ACC112 (cell line): ENCODE results near the gene SLC7A11.
A peak's percentile ranks its signal among the peaks of the same experiment; 100 is the strongest.

ENCODE experiments used
- H2AFZ ChIP-seq: fragments of 200-600 bp; sonication (generic); one replicate; pipeline ENCODE4 v1.6.0; 2017; ENCODE audit warnings: antibody characterized with exemption, low read length; ENCODE audit not compliant: unreplicated experiment
- H3K27ac ChIP-seq: fragments of 200-600 bp; sonication (generic); 2 replicates; pipeline ENCODE4 v1.5.1; 2014; ENCODE audit warnings: low read depth, mild to moderate bottlenecking, antibody characterized with exemption, low read length, moderate library complexity
- H3K27me3 ChIP-seq: fragments of 200-600 bp; sonication (generic); 2 replicates; pipeline ENCODE4 v1.6.1; 2014; ENCODE audit warnings: mild to moderate bottlenecking, antibody characterized with exemption, low read length, moderate library complexity, mixed read lengths; ENCODE audit not compliant: insufficient read depth
- H3K36me3 ChIP-seq: fragments of 200-600 bp; sonication (generic); 2 replicates; pipeline ENCODE4 v1.6.1; 2016; ENCODE audit warnings: mild to moderate bottlenecking, antibody characterized with exemption, low read length, moderate library complexity, mixed read lengths; ENCODE audit not compliant: insufficient read depth
- H3K4me1 ChIP-seq: fragments of 200-600 bp; sonication (generic); one replicate; pipeline ENCODE4 v1.6.1; 2016; ENCODE audit warnings: low read length, mixed read lengths; ENCODE audit not compliant: insufficient read depth, unreplicated experiment, control insufficient read depth
- H3K4me3 ChIP-seq: fragments of 200-600 bp; sonication (generic); 2 replicates; pipeline ENCODE4 v1.5.1; 2014; ENCODE audit warnings: mild to moderate bottlenecking, low read depth, low read length
- H3K79me2 ChIP-seq: fragments of 200-600 bp; sonication (generic); one replicate; pipeline ENCODE4 v1.6.0; 2016; ENCODE audit warnings: low read length; ENCODE audit not compliant: control insufficient read depth, unreplicated experiment, insufficient read depth

Gene SLC7A11

DNA sequence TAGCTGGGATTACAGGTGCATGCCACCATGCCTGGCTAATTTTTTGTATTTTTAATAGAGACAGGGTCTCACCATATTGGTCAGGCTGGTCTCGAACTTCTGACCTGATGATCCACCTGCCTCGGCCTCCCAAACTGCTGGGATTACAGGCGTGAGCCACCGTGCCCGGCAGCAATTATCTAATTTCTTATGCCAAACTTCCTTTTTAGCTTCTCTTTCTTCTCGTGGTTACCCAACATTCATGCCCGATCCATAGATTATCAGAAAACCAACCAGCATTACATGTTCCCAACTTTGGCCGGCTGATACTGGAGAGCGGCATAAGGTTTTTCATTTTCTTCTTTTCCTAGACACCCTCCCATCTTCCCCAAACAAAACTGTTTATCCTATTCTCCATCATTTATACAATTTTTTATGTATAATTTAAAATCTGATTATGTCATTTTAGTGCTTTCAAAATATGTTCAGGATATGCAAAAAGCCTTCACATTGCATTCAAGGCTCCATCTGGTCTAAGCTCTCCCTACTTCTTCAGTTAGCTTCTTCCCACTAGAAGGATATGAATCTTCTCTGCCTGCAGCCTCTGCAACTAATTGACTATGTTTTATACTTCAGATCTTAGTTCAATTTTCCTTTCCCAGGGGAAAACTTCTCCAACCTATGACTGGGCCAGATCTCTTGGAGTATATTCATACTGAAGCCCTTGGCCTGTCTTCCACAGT, 8.7 kb downstream of the SLC7A11 start:
- Histone ChIP-seq H3K4me1 (peaks cover 39% of the 10 kb centered on the region), H2AFZ (no peak overlapping the region), H3K27ac (peak overlapping the region; percentile 98; the same call in 1 of the 2 replicates), H3K79me2 (peaks cover 13% of the 10 kb centered on the region), H3K27me3 (no peaks in the 10 kb centered on the region), H3K4me3 (no peak overlapping the region), H3K36me3 (peaks cover 19% of the 10 kb centered on the region)

DNA sequence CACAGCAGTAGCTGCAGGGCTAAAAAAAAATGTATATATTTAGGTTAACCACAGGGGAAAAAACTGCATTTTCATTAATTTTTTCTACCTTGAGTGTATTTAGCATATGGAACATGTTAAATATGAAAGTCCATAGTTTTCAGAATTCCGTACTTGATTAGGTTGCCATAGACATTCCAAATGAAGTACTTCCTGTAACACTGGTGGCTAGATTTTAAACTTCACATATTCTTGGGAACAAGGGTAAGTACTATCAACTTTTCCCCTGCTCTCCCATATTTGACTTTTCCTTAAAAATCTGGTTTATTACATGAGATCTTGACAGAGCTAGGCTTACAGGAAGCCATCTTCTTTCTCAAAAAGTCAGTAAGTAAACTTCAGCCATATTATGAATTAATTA, 9.8 kb downstream of the SLC7A11 start:
- Histone ChIP-seq H3K4me3 (no peak overlapping the region), H3K4me1 (peaks cover 39% of the 10 kb centered on the region), H3K36me3 (peaks cover 19% of the 10 kb centered on the region), H3K27ac (no peak overlapping the region), H3K27me3 (no peaks in the 10 kb centered on the region), H3K79me2 (peaks cover 6% of the 10 kb centered on the region), H2AFZ (no peak overlapping the region)

DNA sequence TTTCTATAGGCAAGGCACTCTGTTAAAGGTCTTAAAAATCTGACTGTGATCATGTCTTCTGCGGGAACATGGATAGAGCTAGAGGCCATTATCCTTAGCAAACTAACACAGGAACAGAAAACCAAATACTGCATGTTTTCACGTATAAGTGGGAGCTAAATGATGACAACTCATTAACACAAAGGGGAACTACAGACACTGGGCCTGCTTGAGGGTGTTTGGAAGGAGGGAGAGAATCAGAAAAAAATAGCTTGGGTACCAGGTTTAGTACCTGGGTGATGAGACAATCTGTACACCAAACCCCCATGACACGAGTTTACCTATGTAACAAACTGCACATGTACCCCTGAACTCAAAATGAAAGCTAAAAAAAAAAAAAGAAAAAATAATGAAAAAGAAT, 12.1 kb downstream of the SLC7A11 start:
- Histone ChIP-seq H3K36me3 (peaks cover 19% of the 10 kb centered on the region), H2AFZ (no peak overlapping the region), H3K79me2 (peaks cover 3% of the 10 kb centered on the region), H3K4me3 (no peak overlapping the region), H3K4me1 (peaks cover 43% of the 10 kb centered on the region), H3K27me3 (no peaks in the 10 kb centered on the region), H3K27ac (no peak overlapping the region)

DNA sequence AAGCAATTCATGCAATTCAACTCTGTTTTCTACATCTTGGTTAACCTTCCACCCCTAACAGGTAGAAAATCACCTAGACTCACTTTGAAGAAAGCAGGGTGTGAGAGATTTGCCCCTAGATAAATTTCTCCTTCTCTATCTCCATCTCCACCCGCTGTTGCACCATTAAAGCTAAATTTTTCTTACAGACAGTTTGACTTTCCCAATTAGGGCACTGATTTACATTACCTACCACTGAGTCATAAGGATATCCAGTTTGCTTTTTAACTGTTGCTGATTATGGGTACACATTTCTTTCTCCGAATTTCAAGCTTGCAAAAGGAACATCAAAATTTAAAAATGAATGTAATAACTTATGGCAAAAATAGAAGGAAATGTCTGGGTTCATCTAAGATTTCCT, 13.0 kb downstream of the SLC7A11 start:
- H3K36me3 ChIP-seq = peaks cover 18% of the 10 kb centered on the region
- H3K4me1 ChIP-seq = peaks cover 34% of the 10 kb centered on the region
- H3K27ac ChIP-seq = no peak overlapping the region

DNA sequence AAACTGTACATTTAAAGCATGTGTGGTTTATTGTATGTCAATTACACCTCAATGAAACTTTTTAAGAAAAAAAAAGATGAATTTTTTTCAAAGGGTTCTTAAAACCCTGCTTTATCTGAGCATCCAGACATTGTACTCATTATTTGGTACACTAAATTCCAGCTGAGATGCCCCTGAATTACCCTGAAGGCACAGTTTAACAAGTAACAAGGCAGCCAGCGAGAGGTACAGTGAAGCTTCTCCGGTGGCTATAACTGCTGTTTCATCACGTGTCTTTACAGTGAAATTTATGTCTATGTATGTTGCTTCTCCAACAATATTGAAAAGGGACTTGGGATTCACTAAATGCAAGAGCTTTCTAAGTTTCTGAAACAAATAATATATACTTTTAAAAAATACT, 15.8 kb downstream of the SLC7A11 start:
- no peaks in the 10 kb centered on the region for H3K27me3 ChIP-seq
- peaks cover 44% of the 10 kb centered on the region for H3K4me1 ChIP-seq
- H3K27ac ChIP-seq = peak overlapping the region; percentile 36; the same call in 1 of the 2 replicates
- no peak overlapping the region for H3K4me3 ChIP-seq
- peaks cover 3% of the 10 kb centered on the region for H3K79me2 ChIP-seq
- no peak overlapping the region for H2AFZ ChIP-seq
- H3K36me3 ChIP-seq = peaks cover 12% of the 10 kb centered on the region

More for the DNA sequence above, 13.0 kb downstream of the SLC7A11 start:
- Histone ChIP-seq H3K4me3 (no peak overlapping the region), H3K79me2 (peaks cover 3% of the 10 kb centered on the region), H3K27me3 (no peaks in the 10 kb centered on the region), H2AFZ (no peak overlapping the region)

DNA sequence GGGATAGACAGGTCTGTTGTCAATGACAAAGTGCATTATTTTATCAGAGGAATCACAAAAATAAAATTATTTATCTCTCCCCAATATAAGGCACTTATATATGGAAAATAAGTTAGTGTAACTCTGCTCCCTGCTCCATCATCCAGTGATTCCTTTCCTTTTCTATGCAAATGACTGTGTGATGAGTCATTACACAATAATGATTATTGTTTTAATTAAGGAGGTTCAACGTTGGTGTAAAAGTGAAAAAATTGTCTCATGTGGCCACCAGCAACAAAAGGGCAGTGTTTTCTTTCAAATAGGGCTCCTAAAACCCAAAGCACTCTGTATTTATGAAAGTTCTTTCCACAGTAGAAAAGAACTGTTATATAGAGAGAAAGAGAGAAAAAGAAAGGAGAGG, 16.7 kb downstream of the SLC7A11 start:
- Histone ChIP-seq H3K27ac (peak overlapping the region; percentile 36; the same call in 1 of the 2 replicates), H3K27me3 (no peaks in the 10 kb centered on the region), H3K36me3 (peaks cover 9% of the 10 kb centered on the region; the same call in 1 of the 2 replicates), H3K4me1 (peaks cover 43% of the 10 kb centered on the region), H2AFZ (peak overlapping the region; percentile 45), H3K79me2 (peaks cover under 1% of the 10 kb centered on the region), H3K4me3 (peak overlapping the region; percentile 23)

DNA sequence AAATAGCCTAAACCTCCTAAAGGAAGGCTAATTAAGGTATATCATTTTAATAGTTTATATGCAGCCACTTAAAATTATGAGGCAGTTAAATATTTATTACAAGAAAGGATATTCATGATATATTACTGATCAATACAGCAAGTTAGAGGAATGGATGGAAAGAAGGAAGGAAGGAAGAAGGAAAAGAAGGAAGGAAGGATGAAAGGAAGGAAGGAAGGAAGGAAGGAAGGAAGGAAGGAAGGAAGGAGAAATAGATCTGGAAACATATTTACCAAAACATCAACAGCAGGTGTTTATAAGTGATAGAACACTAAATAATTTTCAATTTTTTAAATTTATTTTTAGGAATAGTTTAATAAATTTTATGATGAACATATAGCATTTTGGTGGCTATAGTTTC, 17.5 kb downstream of the SLC7A11 start:
- H3K79me2 ChIP-seq = no peaks in the 10 kb centered on the region
- no peak overlapping the region for H3K27ac ChIP-seq
- H3K36me3 ChIP-seq = peaks cover 8% of the 10 kb centered on the region; the same call in 1 of the 2 replicates
- no peaks in the 10 kb centered on the region for H3K27me3 ChIP-seq
- peaks cover 38% of the 10 kb centered on the region for H3K4me1 ChIP-seq
- H2AFZ ChIP-seq = no peak overlapping the region
- H3K4me3 ChIP-seq = no peak overlapping the region

DNA sequence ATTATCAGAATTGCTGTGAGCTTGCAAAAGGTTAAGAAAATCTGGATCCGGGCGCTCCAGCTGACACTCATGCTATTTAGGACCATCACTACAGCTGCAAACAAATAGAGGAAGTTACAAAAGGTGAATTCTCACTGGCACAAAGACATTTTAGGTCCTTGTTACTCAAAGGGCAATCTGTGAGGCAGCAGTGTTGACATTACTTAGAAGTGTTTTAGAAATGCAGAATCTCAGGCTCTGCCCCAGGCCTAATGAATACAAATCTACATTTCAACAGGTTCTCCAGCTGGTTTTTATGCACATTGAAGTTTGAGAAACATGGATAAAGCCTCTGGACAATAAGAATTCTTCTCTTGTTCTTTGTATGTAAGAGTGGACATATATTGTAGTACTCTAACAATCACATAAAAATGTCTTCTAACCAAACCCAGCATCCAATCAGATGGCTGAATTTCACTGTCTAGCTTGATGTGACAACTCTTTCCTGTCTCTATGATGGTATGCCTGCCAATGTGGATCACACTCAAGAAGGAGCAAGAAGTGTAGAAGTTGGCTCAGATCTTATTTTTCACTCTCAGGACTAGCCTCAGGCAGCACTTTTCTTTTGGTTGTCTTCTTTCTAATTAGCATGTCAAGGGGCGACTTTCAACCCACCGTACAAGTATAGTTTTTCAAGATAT, 18.8 kb downstream of the SLC7A11 start:
- Histone ChIP-seq H3K36me3 (peaks cover 14% of the 10 kb centered on the region), H3K27me3 (no peaks in the 10 kb centered on the region), H3K27ac (0 out of 2 replicates have a peak overlapping the region, but pooled peaks have one; percentile 9), H3K4me3 (no peak overlapping the region), H3K4me1 (peaks cover 38% of the 10 kb centered on the region), H3K79me2 (no peaks in the 10 kb centered on the region), H2AFZ (no peak overlapping the region)

DNA sequence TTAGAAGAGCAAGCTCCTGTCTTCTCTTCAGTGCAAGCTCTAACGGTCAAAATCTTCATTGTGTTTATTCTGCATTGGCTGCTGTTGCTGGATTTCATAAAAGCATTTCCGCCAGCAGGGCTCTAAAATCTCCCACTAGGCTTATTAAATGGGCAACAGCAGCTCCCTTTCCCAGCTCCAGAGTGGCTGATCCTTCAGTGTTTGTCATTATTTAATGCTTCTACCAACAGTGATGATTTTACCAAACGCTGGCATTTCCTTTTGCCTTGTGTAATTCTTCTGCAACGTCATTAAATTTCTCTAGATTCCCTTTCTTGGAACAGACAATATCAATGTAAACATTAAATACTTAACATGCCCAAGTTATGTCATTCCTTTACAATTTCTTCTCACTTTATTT, 20.1 kb downstream of the SLC7A11 start:
- H3K27ac ChIP-seq = peak overlapping the region; percentile 64
- peaks cover 37% of the 10 kb centered on the region for H3K4me1 ChIP-seq
- H3K79me2 ChIP-seq = no peaks in the 10 kb centered on the region
- H3K36me3 ChIP-seq = peaks cover 25% of the 10 kb centered on the region
- no peaks in the 10 kb centered on the region for H3K27me3 ChIP-seq
- H3K4me3 ChIP-seq = peak overlapping the region; percentile 30; the same call in 1 of the 2 replicates
- peak overlapping the region; percentile 54 for H2AFZ ChIP-seq

DNA sequence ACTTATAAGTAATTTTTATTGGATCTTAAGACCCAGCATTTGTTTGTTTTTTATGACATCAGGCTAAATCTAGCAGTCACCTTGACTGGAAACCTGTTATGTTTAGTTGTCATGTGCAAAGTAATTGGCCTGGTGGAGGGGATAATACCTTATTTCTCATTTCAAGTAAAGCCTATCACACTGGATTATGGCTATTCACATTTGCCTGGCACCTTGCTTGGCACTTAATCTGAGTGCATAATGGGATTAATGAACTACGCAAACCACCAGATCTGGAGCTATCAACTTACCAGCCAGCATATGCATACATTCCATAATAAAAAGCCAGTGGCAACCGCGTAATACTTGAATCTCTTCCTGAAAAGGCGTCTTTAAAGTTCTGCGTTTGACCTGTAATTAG, 23.2 kb downstream of the SLC7A11 start:
- H3K4me3 ChIP-seq = no peak overlapping the region
- H3K27ac ChIP-seq = no peak overlapping the region
- peaks cover 18% of the 10 kb centered on the region for H3K4me1 ChIP-seq
- H3K27me3 ChIP-seq = no peaks in the 10 kb centered on the region
- H2AFZ ChIP-seq = no peak overlapping the region
- H3K36me3 ChIP-seq = peaks cover 27% of the 10 kb centered on the region
- no peaks in the 10 kb centered on the region for H3K79me2 ChIP-seq

DNA sequence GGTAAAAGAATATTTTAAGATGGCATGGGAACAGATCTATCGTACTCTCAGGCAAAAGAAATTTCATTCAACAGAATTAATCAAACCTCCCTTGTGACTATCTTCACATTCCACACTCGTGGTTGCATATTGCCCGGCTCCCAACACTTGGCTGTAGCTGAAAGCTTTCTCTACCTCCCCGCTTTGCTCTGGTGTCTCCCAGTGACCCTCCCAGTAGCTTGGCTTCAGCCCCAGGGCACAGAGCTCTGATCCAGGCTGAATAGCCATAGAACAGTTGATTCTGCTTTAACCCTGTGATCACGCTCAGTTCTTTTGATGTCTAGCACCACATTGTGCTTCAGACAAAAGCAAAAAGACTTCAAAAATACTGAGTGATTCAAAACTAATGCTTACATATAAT, 24.6 kb downstream of the SLC7A11 start:
- Histone ChIP-seq H3K36me3 (peaks cover 28% of the 10 kb centered on the region), H3K27ac (no peak overlapping the region)

More for the DNA sequence above, 24.6 kb downstream of the SLC7A11 start:
- no peaks in the 10 kb centered on the region for H3K79me2 ChIP-seq
- no peak overlapping the region for H2AFZ ChIP-seq
- H3K27me3 ChIP-seq = no peaks in the 10 kb centered on the region
- peaks cover 13% of the 10 kb centered on the region for H3K4me1 ChIP-seq
- H3K4me3 ChIP-seq = no peak overlapping the region
